Colonic mucosa (tissue), 4 donors: ENCODE data around the gene ARMCX1. TPM values are rescaled to one million over a fixed set of nuclear protein-coding genes. Genes with fewer than 3 reads are reported as not detected.
"Not testable (repeated sequence)": the region's sequence is repeated elsewhere in the genome, so short reads cannot be mapped to it uniquely, and the experiment has no call there.

Source experiments
- DNase-seq: peaks from one replicate; pipeline ENCODE4 v3.0.0-alpha.2; 2020
- H3K27ac ChIP-seq: fragments of 200-600 bp; one replicate; pipeline ENCODE4 v1.8.0; 2021
- H3K27me3 ChIP-seq: fragments of 200-600 bp; one replicate; pipeline ENCODE4 v1.8.0; 2021
- H3K36me3 ChIP-seq: fragments of 200-600 bp; one replicate; pipeline ENCODE4 v1.8.0; 2021
- H3K4me1 ChIP-seq: fragments of 200-600 bp; one replicate; pipeline ENCODE4 v1.8.0; 2021; ENCODE audit warnings: mild to moderate bottlenecking
- H3K4me3 ChIP-seq: fragments of 200-600 bp; one replicate; pipeline ENCODE4 v1.8.0; 2021
- H3K9ac ChIP-seq, 2 donors: one replicate each; pipeline ENCODE4 v1.7.0; 2013; ENCODE audit warnings: control low read depth in 2 of 2, low read depth in 2 of 2, low read length in 2 of 2
- H3K9me3 ChIP-seq: fragments of 200-600 bp; one replicate; pipeline ENCODE4 v1.8.0; 2021
- intact Hi-C: fragments of 100-400 bp; cut with DNase I; formaldehyde crosslinking; loops from one replicate; pipeline ENCODE4 v1.14.1; 2022
- total RNA-seq, 2 donors: library from RNA; stranded (reverse); fragmentation: NEBNext Ultra II Directional in 1 of 2; extraction: Animal tissue kit (Norgen Biotek cat#: 25700) in 1 of 2; gene quantifications; one replicate each; pipeline ENCODE4 v1.2.1, GENCODE V29; 2021
- TF ChIP-seq, protein P1 (sequence below): fragments of 200-600 bp; IDR thresholded peaks from one replicate; pipeline ENCODE4 v1.8.0; 2022; ENCODE audit warnings: antibody characterized with exemption, mild to moderate bottlenecking
- donor health status: healthy.
- donor health status: DM: no; HTN: no; CAD: no.
- donor health status: DM: no; HTN: no; CAD: no.

Gene ARMCX1
- 1 to 10 TPM; 6.8 to 8.7 TPM for total RNA-seq

DNA sequence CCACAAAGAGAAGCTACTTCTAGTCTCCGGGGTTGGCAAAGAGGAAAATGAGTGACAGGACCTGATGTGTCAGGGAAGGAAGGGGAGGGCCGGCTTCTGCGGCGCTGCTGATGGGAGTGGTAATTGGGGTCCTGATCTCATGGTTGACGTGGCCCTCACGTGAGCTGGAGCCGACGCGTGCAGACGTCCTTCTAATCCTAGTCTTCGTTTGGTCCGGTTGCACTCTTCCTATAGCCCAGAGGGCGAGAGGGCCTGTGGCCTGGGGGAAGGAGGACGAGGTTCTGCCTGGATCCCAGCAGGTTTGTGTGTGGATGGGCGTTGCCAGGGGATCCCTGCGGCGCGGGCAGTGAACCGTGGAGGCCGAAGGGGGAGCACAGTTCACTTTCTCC, at the start of gene ARMCX1:
Gene ARMCX1, plus strand, starts transcription at position 186 of the 389 bp plus-strand sequence. CDS start 2,384 bp downstream, outside the sequence.
- no peaks in the 10 kb centered on the region for H3K36me3 ChIP-seq
- H3K9me3 ChIP-seq = no peaks in the 10 kb centered on the region
- H3K27me3 ChIP-seq = no peaks in the 10 kb centered on the region
- H3K4me1 ChIP-seq = no peaks in the 10 kb centered on the region
- intact Hi-C loops = no loop called here
- DNase-seq = peak; percentile 66
- peak within 1 kb of the TSS; percentile 51 to 69 for H3K9ac ChIP-seq
- peak within 1 kb of the TSS; percentile 53 for H3K27ac ChIP-seq
- TF ChIP-seq, protein P1, sequence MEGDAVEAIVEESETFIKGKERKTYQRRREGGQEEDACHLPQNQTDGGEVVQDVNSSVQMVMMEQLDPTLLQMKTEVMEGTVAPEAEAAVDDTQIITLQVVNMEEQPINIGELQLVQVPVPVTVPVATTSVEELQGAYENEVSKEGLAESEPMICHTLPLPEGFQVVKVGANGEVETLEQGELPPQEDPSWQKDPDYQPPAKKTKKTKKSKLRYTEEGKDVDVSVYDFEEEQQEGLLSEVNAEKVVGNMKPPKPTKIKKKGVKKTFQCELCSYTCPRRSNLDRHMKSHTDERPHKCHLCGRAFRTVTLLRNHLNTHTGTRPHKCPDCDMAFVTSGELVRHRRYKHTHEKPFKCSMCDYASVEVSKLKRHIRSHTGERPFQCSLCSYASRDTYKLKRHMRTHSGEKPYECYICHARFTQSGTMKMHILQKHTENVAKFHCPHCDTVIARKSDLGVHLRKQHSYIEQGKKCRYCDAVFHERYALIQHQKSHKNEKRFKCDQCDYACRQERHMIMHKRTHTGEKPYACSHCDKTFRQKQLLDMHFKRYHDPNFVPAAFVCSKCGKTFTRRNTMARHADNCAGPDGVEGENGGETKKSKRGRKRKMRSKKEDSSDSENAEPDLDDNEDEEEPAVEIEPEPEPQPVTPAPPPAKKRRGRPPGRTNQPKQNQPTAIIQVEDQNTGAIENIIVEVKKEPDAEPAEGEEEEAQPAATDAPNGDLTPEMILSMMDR = no peak
- H3K4me3 ChIP-seq = peak within 1 kb of the TSS; percentile 34

DNA sequence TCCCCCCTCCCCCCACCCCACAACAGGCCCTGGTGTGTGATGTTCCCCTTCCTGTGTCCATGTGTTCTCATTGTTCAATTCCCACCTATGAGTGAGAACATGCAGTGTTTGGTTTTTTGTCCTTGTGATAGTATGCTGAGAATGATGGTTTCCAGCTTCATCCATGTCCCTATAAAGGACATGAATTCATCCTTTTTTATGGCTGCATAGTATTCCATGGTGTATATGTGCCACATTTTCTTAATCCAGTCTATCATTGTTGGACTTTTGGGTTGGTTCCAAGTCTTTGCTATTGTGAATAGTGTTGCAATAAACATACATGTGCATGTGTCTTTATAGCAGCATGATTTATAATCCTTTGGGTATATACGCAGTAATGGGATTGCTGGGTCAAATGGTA, 47.4 kb upstream of the ARMCX1 start:
- H3K9me3 ChIP-seq, H3K27ac ChIP-seq, intact Hi-C loops, H3K9ac ChIP-seq, H3K4me3 ChIP-seq, H3K36me3 ChIP-seq, DNase-seq, H3K27me3 ChIP-seq, H3K4me1 ChIP-seq: not testable (repeated sequence)

DNA sequence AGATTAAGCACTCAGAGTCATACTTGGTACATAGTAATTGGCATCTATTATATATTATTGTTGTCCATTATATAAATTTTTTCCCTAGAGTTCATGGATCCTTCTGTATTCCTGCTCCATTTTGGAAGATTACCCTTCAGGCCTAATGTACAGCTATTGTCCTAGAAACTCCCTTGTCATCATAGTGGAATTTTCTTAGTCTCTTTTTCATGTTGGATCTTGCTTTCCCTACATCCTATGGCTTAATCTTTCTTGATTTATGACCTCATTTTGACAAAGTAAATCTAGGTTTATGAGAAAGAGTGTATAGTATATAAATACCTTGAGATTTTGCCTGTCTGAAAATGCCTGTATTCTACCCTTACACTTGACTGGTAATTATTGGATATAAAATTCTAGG, 43.0 kb upstream of the ARMCX1 start:
- H3K36me3 ChIP-seq = no peaks in the 10 kb centered on the region
- no peak for DNase-seq
- no peaks in the 10 kb centered on the region for H3K4me1 ChIP-seq
- H3K4me3 ChIP-seq = no peak overlapping the region
- H3K27me3 ChIP-seq = no peaks in the 10 kb centered on the region
- no peaks in the 10 kb centered on the region for H3K9me3 ChIP-seq
- no peak overlapping the region for H3K9ac ChIP-seq
- intact Hi-C loops = no loop called here
- TF ChIP-seq, protein P1 = no peak
- no peak overlapping the region for H3K27ac ChIP-seq

DNA sequence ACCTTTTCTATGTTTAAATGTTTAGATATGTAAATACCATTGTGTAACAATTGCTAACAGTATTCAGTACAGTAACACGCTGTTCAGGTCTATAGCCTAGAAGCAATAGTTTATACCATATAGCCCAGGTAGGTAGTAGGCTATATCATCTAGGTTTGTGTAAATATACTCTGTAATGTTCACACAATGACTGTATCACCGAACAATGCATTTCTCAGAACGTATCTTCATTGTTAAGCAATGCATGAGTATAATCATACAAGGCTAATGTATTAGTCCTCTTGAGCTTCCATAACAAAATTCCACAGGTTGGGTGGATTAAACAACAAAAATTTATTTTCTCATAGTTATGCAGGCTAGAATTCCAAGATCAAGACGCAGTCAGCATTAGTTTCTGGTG, 42.4 kb upstream of the ARMCX1 start:
- H3K9ac ChIP-seq = no peak overlapping the region
- no peaks in the 10 kb centered on the region for H3K27me3 ChIP-seq
- DNase-seq = no peak
- H3K4me3 ChIP-seq = no peak overlapping the region
- no peak overlapping the region for H3K27ac ChIP-seq
- no peaks in the 10 kb centered on the region for H3K36me3 ChIP-seq
- intact Hi-C loops = no loop called here
- H3K9me3 ChIP-seq = no peaks in the 10 kb centered on the region
- TF ChIP-seq, protein P1 = no peak
- no peaks in the 10 kb centered on the region for H3K4me1 ChIP-seq

DNA sequence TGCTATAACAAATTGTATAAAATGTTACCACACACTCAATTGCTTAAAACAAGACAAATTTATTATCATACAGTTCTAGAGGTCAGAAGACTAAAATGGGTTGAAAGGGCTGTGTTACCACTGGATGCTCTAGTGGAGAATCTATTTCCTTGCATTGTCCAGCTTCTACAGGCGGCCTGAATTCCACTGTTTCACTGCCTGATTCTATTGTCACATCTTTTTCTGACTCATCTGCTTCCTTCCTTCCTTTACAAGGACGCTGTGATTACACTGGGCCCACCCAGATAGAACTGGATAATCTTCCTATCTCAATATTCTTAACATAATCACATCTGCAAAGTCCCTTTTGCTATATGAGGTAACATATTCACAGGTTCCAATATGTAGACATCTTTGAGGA, 19.4 kb upstream of the ARMCX1 start:
- H3K27me3 ChIP-seq = no peaks in the 10 kb centered on the region

DNA sequence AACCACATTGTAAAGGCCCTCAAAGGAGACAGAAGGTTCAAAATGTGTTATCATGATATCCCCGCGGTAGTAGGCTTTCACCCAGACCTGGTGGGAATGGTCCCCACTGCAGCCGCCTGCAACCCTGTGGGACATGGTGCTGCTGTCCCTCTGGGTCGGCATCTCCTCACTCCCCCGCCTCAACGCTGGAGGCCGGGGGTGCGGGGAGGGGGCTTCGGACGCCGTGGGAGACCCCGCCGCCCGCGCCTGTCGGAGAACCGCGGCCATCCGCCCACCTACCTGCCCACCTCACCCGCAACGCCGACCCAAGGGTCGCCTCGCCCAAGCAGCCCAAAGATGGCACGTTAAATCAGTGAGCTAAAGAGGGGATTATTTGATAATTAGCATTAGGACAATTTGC, 11.2 kb upstream of the ARMCX1 start:
- H3K27ac ChIP-seq = no peak overlapping the region
- no peak overlapping the region for H3K4me3 ChIP-seq
- TF ChIP-seq, protein P1 = no peak
- H3K9me3 ChIP-seq = no peaks in the 10 kb centered on the region
- no peaks in the 10 kb centered on the region for H3K36me3 ChIP-seq
- no peaks in the 10 kb centered on the region for H3K27me3 ChIP-seq
- DNase-seq = no peak
- H3K9ac ChIP-seq = no peak overlapping the region
- no peaks in the 10 kb centered on the region for H3K4me1 ChIP-seq
- intact Hi-C loops = no loop called here

More for the DNA sequence above, 19.4 kb upstream of the ARMCX1 start:
- Histone ChIP-seq H3K36me3 (no peaks in the 10 kb centered on the region), H3K9me3 (no peaks in the 10 kb centered on the region), H3K4me3 (no peak overlapping the region), H3K27ac (no peak overlapping the region), H3K4me1 (no peaks in the 10 kb centered on the region), H3K9ac (no peak overlapping the region)
- TF ChIP-seq, protein P1 = no peak
- no peak for DNase-seq
- intact Hi-C loops = no loop called here
